SJCRH30 (cell line): ENCODE data around the gene TBC1D4. TPM values are rescaled to one million over a fixed set of nuclear protein-coding genes. Genes with fewer than 3 reads are reported as not detected.
"Not testable (repeated sequence)": the region's sequence is repeated elsewhere in the genome, so short reads cannot be mapped to it uniquely, and the experiment has no call there.

Source experiments
- DNase-seq, 2 experiments: peaks; one replicate each; pipeline ENCODE4 v3.0.0-alpha.2; 2015 to 2020
- H3K27ac ChIP-seq: fragments of 250-450 bp; sonication (Bioruptor Pico); 2 replicates; pipeline ENCODE4 v1.5.1; 2020; ENCODE audit warnings: mild to moderate bottlenecking, moderate library complexity
- H3K27me3 ChIP-seq: fragments of 250-450 bp; sonication (Bioruptor Pico); 2 replicates; pipeline ENCODE4 v1.5.1; 2020; ENCODE audit warnings: mild to moderate bottlenecking, moderate library complexity
- H3K36me3 ChIP-seq: fragments of 250-450 bp; sonication (Bioruptor Pico); 2 replicates; pipeline ENCODE4 v1.5.1; 2020; ENCODE audit warnings: mild to moderate bottlenecking, moderate library complexity
- H3K4me1 ChIP-seq: fragments of 250-450 bp; sonication (Bioruptor Pico); 2 replicates; pipeline ENCODE4 v1.5.1; 2020; ENCODE audit warnings: mild to moderate bottlenecking, moderate library complexity
- H3K4me3 ChIP-seq: fragments of 250-450 bp; sonication (Bioruptor Pico); 2 replicates; pipeline ENCODE4 v1.5.1; 2020; ENCODE audit warnings: mild to moderate bottlenecking, moderate library complexity
- H3K9me3 ChIP-seq: fragments of 250-450 bp; sonication (Bioruptor Pico); replicated peaks from 2 replicates; pipeline ENCODE4 v1.5.1; 2020; ENCODE audit warnings: mild to moderate bottlenecking, moderate library complexity
- total RNA-seq: library from RNA; depleted of rRNA; stranded (reverse); fragments of >200 nt; shearing (Covaris generic); gene quantifications from 2 replicates; pipeline ENCODE4 v1.2.3, GENCODE V29; 2014

The TBC1D4 gene
- total RNA-seq, 1 experiment from 2014 or later: 18.4 TPM

DNA sequence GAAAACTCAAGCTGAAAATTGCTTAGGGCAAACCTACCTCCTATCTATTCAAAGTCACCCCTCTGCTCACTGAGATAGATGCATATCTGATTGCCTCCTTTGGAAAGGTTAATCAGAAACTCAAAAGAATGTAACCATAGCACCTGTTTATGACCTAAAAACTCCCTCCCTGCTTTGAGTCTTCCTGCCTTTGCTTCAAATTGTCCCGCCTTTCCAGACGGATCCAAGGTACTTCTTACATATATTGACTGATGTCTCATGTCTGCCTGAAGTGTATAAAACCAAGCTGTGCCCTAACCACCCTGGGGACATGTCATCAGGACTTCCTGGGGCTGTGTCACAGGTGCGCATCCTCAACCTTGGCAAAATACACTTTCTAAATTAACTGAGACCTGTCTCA lies 118.6 kb downstream of the TBC1D4 start:
- Histone ChIP-seq H3K27ac (no peak overlapping the region), H3K36me3 (no peaks in the 10 kb centered on the region), H3K9me3 (no peaks in the 10 kb centered on the region), H3K27me3 (no peaks in the 10 kb centered on the region), H3K4me1 (no peaks in the 10 kb centered on the region; the same call in 1 of the 2 replicates), H3K4me3 (no peak overlapping the region)
- DNase-seq: no peak

DNA sequence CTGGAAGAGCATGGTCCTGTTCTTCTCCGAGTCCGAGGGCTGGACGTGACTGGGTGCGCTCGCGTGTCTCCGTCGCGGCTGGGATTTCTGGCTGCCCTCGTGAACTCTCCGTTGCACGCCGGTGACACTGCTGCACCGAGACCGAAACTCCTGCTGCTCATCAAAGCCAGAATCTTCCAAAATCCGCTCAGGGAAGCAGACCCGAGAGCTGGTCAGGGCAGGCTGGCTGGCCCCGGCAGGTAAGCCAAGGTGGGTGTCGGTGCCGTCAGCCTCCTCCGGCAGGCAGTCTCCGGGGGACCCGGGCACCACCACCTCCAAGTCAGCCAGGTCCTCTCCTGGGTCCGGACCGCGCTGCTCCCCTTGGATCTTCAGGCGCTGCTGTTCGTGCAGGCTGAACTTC lies 119.9 kb downstream of the TBC1D4 start:
- H3K36me3 ChIP-seq: no peaks in the 10 kb centered on the region
- no peaks in the 10 kb centered on the region for H3K27me3 ChIP-seq
- DNase-seq: no peak
- H3K27ac ChIP-seq: no peak overlapping the region
- H3K4me3 ChIP-seq: no peak overlapping the region
- no peaks in the 10 kb centered on the region for H3K9me3 ChIP-seq
- H3K4me1 ChIP-seq: no peaks in the 10 kb centered on the region; the same call in 1 of the 2 replicates

DNA sequence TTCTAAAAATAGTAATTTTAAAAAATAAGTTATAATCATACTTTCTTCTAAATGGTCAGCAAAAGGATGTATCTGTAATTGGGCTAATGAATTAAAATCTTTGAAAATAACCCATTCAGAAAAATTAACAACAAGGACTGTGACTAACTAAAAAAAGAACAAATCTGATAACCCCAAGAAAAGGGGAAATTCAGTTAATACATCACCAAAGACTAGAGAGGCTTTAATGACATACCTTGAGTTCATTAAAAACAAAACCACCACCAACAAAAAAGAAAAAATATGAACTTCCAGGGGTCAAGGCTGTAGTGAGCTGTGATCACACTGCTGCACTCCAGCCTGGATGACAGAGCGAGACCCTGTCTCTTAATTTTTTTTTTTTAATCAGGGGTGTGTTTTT lies 121.8 kb downstream of the TBC1D4 start:
- DNase-seq: no peak
- Histone ChIP-seq H3K4me3 (no peak overlapping the region), H3K9me3 (no peaks in the 10 kb centered on the region), H3K36me3 (no peaks in the 10 kb centered on the region; the same call in 1 of the 2 replicates), H3K4me1 (no peaks in the 10 kb centered on the region), H3K27ac (no peak overlapping the region), H3K27me3 (no peaks in the 10 kb centered on the region)

DNA sequence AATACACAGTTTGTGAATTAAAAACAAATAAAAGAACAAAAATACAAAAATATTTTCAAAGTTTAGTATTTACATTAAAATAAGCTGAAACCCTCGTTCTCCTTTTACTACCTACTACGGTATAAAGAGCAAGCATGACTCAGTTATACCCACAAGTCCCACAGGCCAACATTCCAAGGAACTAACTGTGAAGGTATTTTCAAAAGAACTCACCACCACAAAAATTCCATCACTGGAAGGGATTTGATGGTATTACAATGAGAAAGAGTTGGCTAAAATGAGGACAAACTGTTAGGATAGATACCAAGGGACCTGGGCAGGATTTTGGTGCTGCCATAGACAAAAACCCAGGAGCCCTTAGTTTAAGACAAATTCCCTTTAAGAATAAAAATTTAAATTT lies 122.7 kb downstream of the TBC1D4 start:
- H3K27ac ChIP-seq: no peak overlapping the region
- no peaks in the 10 kb centered on the region; the same call in 1 of the 2 replicates for H3K36me3 ChIP-seq
- no peak overlapping the region for H3K4me3 ChIP-seq
- H3K9me3 ChIP-seq: no peaks in the 10 kb centered on the region
- no peaks in the 10 kb centered on the region for H3K4me1 ChIP-seq
- peak in 1 of 2 experiments; percentile 22 for DNase-seq
- H3K27me3 ChIP-seq: no peaks in the 10 kb centered on the region

DNA sequence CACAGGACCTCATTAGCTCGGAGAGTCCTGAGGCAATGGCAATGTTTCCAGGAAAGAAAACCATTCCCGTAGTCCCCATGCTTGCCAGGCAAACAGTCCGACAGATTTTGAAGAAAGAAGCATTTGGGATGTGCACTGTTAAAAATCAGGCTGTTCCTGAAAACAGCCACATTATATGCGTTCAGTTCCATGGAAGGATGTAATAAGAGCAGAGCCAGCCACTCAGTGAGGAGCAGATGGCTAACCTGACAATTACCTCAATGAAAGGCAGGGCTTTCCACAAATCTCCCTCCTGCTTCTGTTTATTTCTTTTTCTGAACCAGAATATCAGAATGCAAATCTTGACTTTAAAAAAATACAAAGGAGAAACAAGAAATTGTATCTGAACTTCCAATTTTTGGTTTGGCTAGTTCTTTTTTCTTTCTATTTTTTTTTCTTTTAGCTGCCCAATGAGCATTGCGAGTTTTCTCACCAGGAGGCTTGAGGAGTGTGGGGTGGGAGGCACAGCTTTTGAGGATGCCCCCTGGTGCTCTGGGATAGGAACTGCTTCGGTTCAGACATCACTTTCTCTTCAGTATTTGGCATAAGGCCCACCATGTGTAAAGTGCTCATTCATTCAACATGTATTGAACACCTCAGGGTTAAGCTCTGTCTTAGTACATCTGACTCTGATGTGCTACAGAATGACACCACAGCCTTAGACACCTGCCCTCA lies 124.2 kb downstream of the TBC1D4 start:
- no peak overlapping the region for H3K27ac ChIP-seq
- no peak overlapping the region for H3K4me3 ChIP-seq
- H3K4me1 ChIP-seq: no peaks in the 10 kb centered on the region
- peak; percentile 46 to 76 for DNase-seq
- no peaks in the 10 kb centered on the region for H3K27me3 ChIP-seq
- H3K36me3 ChIP-seq: peaks cover 3% of the 10 kb centered on the region; the same call in 1 of the 2 replicates
- H3K9me3 ChIP-seq: no peaks in the 10 kb centered on the region

DNA sequence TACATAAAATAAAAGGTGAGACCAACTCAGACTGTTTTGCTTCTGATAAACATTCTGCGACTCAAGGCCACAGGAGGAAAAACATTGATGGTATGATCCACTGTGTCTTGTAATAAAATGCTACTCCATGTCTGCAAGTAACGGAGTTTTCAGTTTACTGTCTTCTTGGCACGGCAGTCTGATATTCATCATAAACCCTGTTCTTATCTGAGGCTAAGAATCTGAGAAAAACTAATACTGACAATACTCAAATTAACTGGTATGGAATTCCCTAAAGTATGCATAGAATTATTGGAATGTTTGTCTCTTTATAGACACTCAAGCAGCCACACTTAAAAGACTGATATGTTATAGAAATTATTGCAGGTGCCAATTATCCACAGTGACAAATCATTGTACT lies 125.5 kb downstream of the TBC1D4 start:
- Histone ChIP-seq H3K27ac (no peak overlapping the region), H3K36me3 (peaks cover 3% of the 10 kb centered on the region; the same call in 1 of the 2 replicates), H3K9me3 (no peaks in the 10 kb centered on the region), H3K4me1 (no peaks in the 10 kb centered on the region), H3K27me3 (no peaks in the 10 kb centered on the region), H3K4me3 (no peak overlapping the region)
- no peak for DNase-seq

DNA sequence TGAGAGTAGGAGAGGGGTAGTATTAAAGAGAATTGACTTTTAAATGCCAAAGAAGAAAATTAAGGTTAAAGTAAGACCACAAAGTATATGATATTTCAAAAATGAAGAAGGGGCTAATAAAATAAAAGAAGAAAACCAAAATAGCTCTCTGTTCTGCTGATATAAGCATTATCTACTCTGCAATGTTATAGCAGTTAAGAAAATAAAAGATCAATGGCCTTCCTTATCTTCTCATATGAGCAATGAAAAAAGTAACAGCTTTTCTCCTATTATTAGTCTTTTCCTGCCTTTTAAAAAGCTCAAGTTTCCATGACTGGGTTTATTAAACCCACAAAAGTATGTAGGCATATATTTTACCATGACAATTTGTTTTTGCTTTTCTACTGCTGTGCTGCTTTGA lies 126.4 kb downstream of the TBC1D4 start:
- H3K27ac ChIP-seq: no peak overlapping the region
- H3K9me3 ChIP-seq: no peaks in the 10 kb centered on the region
- peaks cover 3% of the 10 kb centered on the region; the same call in 1 of the 2 replicates for H3K36me3 ChIP-seq
- no peak for DNase-seq
- H3K4me1 ChIP-seq: no peaks in the 10 kb centered on the region
- H3K4me3 ChIP-seq: no peak overlapping the region
- H3K27me3 ChIP-seq: no peaks in the 10 kb centered on the region

DNA sequence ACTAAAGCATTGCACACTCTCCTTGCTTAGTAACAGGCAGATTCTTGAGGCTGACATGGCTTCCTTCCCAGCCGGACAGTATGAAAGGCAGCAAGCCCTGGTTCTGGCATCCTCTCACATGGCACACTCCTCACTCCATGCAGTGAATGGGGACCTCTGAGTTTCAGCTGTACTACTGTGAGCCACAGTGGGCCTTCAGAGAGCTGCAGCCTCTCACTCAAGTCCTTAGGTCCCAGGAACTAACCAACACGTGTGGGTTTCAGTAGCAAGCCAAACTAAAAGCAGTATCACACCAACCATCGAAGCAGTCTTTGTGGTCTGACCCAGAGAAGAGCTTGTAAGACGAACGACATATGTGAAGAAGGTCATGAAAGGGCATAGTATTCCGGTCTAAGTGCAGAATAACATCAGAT lies 128.2 kb downstream of the TBC1D4 start:
- Histone ChIP-seq H3K9me3 (no peaks in the 10 kb centered on the region), H3K27ac (no peak overlapping the region)

DNA sequence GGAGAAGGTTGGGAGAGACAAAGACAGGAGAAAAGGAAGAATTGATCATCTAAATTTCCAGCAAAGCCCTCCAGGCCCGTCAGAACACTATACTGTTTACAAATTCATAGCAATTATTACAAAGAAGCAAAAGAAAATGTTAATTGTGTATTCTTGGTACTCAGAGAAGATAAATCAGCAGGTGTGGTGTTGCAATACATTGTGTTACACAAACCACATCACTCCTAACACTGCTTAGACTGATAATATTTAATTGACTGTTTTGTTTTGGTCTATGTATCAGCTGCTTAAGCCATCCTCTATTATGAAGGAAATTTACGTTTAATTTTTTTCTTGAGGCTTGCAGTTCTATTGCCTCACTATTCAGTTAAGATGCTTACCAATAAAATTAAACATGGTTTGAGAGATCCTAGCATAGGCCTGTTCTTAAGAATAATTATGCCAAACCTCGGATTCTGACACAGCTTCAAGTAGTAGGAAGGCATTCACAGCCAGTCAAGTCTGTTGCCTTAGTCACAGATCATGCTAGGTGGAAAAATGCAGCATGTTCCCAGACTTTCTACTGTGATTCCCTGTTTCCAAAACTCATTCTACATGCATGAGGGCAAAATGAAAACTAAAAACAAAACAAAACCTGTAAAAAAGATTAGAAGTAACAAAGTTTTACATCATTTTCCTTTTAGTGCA lies 129.2 kb downstream of the TBC1D4 start:
- H3K4me1 ChIP-seq: no peaks in the 10 kb centered on the region
- DNase-seq: no peak
- H3K9me3 ChIP-seq: no peaks in the 10 kb centered on the region

More for the DNA sequence above, 128.2 kb downstream of the TBC1D4 start:
- no peaks in the 10 kb centered on the region for H3K4me1 ChIP-seq
- H3K36me3 ChIP-seq: peaks cover 3% of the 10 kb centered on the region; the same call in 1 of the 2 replicates
- DNase-seq: no peak
- no peak overlapping the region for H3K4me3 ChIP-seq
- no peaks in the 10 kb centered on the region for H3K27me3 ChIP-seq

DNA sequence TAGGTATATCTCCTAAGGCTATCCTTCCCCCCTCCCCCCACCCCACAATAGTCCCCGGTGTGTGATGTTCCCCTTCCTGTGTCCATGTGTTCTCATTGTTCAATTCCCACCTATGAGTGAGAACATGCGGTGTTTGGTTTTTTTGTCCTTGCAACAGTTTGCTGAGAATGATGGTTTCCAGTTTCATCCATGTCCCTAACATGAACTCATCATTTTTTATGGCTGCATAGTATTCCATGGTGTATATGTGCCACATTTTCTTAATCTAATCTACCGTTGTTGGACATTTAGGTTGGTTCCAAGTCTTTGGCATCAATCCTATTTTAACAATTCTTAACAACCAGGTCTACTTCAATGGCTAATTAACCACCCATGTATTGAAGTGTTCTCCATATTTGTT lies 130.4 kb downstream of the TBC1D4 start:
- not testable (repeated sequence) for H3K4me1 ChIP-seq, H3K4me3 ChIP-seq, H3K27me3 ChIP-seq, H3K36me3 ChIP-seq, DNase-seq, H3K9me3 ChIP-seq, H3K27ac ChIP-seq

More for the DNA sequence above, 129.2 kb downstream of the TBC1D4 start:
- Histone ChIP-seq H3K36me3 (peaks cover 3% of the 10 kb centered on the region; the same call in 1 of the 2 replicates), H3K27me3 (no peaks in the 10 kb centered on the region), H3K27ac (no peak overlapping the region), H3K4me3 (no peak overlapping the region)

DNA sequence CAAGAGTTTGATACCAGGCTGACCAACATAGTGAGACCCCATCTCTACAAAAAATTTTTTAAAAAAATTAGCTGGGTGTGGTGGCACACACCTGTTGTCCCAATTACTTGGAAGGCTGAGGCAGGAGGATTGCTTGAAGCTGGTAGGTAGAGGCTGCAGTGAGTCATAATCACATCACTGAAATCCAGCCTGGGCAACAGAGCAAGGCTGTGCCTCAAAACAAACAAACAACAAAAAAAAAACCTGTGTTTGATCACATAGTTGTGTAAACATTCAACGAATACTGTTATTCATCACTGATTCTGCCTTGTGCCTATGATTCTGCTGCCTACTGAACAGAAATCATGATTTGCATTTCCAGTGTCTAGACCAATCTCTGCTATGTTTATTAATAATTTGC lies 134.0 kb downstream of the TBC1D4 start:
- no peak overlapping the region for H3K4me3 ChIP-seq
- H3K27ac ChIP-seq: no peak overlapping the region
- no peaks in the 10 kb centered on the region for H3K9me3 ChIP-seq
- no peaks in the 10 kb centered on the region for H3K4me1 ChIP-seq
- H3K36me3 ChIP-seq: 0 out of 2 replicates have a peak, but pooled peaks cover 3% of the 10 kb centered on the region
- no peak for DNase-seq
- no peaks in the 10 kb centered on the region for H3K27me3 ChIP-seq

DNA sequence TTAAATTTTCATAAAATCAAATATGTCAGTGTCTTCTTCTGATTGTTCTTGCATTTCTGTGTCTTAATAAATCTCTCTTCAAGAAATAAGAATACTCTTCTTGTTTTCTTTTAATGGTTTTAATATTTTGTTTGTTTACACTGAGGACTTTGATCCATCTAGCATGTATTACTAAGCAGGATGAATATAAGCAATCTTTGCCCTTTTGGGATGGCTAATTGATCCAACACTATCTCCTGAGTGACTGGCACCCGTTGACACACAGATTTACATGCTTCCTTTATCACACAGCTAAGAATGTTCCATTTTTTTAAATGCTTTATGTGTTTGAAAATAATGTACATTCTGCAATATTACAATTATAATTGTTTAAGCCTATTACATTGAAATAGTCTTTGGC lies 134.5 kb downstream of the TBC1D4 start:
- Histone ChIP-seq H3K27me3 (no peaks in the 10 kb centered on the region), H3K4me1 (no peaks in the 10 kb centered on the region), H3K36me3 (0 out of 2 replicates have a peak, but pooled peaks cover 3% of the 10 kb centered on the region), H3K4me3 (no peak overlapping the region), H3K9me3 (no peaks in the 10 kb centered on the region), H3K27ac (no peak overlapping the region)
- no peak for DNase-seq

DNA sequence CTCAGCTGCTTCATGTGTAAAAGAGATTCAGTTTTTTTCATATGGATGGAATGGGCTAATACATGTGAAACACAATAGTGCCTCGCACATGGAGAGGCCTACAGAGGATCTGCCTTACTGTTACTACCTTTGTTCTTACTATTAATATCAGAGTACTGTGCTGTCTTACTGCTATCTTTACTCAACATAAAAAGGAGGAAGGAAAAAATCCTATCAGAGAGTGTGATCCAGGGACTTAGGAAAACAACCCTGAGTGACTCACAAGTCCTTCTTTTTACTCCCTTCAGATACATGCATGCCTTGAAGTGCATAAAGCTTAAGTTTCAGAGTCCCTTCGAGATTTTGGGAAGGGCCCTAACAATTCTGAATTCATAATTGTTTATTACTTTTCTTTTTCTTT lies 136.8 kb downstream of the TBC1D4 start:
- H3K27me3 ChIP-seq: no peaks in the 10 kb centered on the region
- H3K4me3 ChIP-seq: no peak overlapping the region
- no peaks in the 10 kb centered on the region for H3K9me3 ChIP-seq
- H3K27ac ChIP-seq: no peak overlapping the region
- H3K4me1 ChIP-seq: no peaks in the 10 kb centered on the region
- DNase-seq: no peak
- 0 out of 2 replicates have a peak, but pooled peaks cover 3% of the 10 kb centered on the region for H3K36me3 ChIP-seq

DNA sequence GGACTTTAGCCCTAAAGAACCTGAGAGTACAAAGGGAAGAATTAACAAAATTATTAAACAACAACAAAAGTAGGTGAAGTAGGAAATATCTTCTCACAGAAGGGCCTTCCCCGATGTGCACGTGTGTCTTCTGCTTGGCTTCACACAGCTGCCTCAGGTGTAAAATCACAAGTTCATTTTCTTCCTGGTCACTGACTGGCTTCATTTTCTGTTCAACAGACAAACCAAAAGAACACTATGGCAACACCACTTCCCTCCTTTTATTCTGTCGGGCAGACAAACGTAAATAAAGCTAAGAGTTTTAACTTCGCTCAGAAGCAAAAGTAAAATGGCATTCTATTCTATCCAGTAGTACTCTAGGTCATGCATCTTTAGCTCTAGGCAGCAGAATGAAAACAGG lies 140.9 kb downstream of the TBC1D4 start:
- Histone ChIP-seq H3K9me3 (no peaks in the 10 kb centered on the region), H3K4me3 (no peak overlapping the region), H3K36me3 (peaks cover 4% of the 10 kb centered on the region; the same call in 1 of the 2 replicates), H3K27ac (no peak overlapping the region), H3K27me3 (no peaks in the 10 kb centered on the region), H3K4me1 (no peaks in the 10 kb centered on the region)
- no peak for DNase-seq

DNA sequence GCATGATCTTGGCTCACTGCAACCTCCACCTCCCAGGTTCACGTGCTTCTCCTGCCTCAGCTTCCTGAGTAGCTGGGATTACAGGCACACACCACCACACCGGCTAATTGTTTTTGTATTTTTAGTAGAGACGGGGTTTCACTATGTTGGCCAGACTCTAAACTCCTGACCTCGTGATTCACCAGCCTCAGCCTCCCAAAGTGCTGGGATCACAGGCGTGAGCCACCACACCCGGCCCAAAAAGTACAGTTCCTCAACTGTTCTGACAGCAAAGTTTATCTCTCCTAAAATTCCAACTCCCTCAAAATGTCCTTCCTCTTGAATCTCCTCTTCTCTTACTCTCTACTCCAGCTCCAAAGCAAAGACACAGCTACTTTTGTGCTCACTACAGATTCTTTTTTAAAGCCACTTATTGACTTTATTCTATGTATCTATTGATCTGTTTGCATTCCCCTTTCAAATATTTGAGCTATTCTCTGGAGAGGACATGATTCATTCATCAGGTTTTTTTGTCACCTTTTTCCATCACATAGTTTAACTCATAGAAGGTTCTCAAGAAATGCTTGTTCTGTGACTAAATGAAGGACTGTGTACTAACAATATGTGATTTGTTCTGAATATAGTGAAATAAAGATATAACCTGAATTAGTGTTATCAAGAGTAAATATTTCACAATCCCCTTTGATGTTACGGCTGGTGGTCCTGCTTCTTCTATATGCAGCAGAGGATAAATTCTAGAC lies 142.2 kb downstream of the TBC1D4 start:
- DNase-seq: no peak
- H3K4me1 ChIP-seq: no peaks in the 10 kb centered on the region
- peaks cover 9% of the 10 kb centered on the region for H3K36me3 ChIP-seq
- H3K4me3 ChIP-seq: no peak overlapping the region
- H3K27me3 ChIP-seq: no peaks in the 10 kb centered on the region
- H3K9me3 ChIP-seq: no peaks in the 10 kb centered on the region
- H3K27ac ChIP-seq: no peak overlapping the region
